Gastroesophageal sphincter (tissue), 3 donors: ENCODE results near the gene PPP1R14C.

Experiments
- EP300 ChIP-seq: sonication (generic); formaldehyde crosslinking; IDR thresholded peaks from one replicate; pipeline ENCODE4 v1.6.1; 2017; ENCODE audit warnings: antibody characterized with exemption, mild to moderate bottlenecking
- POLR2A ChIP-seq, 2 donors: fragments of 450-650 bp; IDR thresholded peaks; one replicate each; pipeline ENCODE4 v1.6.1; 2017; ENCODE audit warnings: antibody characterized with exemption in 2 of 2, mild to moderate bottlenecking in 2 of 2, moderate library complexity in 1 of 2
- POLR2AphosphoS5 ChIP-seq: sonication (generic); formaldehyde crosslinking; IDR thresholded peaks from one replicate; pipeline ENCODE4 v1.6.1; 2017; ENCODE audit warnings: antibody characterized with exemption
- TF ChIP-seq, protein P1 (sequence below), 4 experiments: fragments of 200-600 bp in 2 of 4; fragments of 450-650 bp in 2 of 4; sonication (generic) in 1 of 4; IDR thresholded peaks; one replicate each; pipeline ENCODE4 v1.5.1; 2017 to 2019; ENCODE audit warnings: antibody characterized with exemption in 4 of 4, mild to moderate bottlenecking in 2 of 4, moderate library complexity in 2 of 4

DNA sequence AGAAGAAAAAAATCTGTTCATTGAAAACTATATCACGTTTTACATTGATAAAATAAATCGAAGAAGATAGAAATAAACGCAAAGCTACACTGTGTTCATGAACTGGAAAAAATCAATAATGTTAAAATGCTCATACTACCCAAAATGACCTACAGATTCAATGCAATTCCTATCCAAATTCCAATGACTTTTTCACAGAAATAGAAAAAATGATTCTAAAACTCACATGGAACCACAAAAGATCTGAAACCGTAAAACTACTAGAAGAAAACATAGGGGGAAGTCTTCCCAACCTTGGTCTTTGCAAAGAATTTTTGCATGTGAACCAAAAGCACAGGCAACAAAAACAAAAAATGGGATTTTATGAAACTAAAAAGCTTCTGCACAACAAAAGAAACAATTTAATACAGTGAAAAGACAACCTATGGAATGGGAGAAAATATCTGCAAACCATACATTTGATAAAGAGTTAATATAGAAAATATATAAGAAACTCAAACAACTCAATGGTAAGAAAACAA, 40.0 kb upstream of the PPP1R14C start:
- TF ChIP-seq EP300 (no peak), POLR2A (IDR thresholded peaks at IDR 0.05) (no peak), POLR2AphosphoS5 (no peak)
- TF ChIP-seq, protein P1, sequence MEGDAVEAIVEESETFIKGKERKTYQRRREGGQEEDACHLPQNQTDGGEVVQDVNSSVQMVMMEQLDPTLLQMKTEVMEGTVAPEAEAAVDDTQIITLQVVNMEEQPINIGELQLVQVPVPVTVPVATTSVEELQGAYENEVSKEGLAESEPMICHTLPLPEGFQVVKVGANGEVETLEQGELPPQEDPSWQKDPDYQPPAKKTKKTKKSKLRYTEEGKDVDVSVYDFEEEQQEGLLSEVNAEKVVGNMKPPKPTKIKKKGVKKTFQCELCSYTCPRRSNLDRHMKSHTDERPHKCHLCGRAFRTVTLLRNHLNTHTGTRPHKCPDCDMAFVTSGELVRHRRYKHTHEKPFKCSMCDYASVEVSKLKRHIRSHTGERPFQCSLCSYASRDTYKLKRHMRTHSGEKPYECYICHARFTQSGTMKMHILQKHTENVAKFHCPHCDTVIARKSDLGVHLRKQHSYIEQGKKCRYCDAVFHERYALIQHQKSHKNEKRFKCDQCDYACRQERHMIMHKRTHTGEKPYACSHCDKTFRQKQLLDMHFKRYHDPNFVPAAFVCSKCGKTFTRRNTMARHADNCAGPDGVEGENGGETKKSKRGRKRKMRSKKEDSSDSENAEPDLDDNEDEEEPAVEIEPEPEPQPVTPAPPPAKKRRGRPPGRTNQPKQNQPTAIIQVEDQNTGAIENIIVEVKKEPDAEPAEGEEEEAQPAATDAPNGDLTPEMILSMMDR (IDR thresholded peaks at IDR 0.05) = no peak
